GM21576 (cell line): ENCODE results near the gene GCHFR.

Experiments
- ATAC-seq: cut with Tn5 transposase; IDR thresholded peaks from one replicate; pipeline ENCODE4 v1.9.1; 2021; ENCODE audit warnings: mild to moderate bottlenecking, moderate library complexity; ENCODE audit not compliant: unreplicated experiment

The GCHFR gene

GRCh38 chr15:40754883-40755811 is 8.7 kb upstream of the GCHFR start, which contains the start of gene RMDN3:
RMDN3 (minus strand) TSS chr15:40755254; CDS start chr15:40754783, 471 bp downstream.
- peak; percentile 61 for ATAC-seq

- ATAC-seq, result no peak
Observed at GRCh38 chr15:40755812-40756208, 8.1 kb upstream of the GCHFR start.

- ATAC-seq, result no peak
Observed at GRCh38 chr15:40756938-40757337, 6.9 kb upstream of the GCHFR start.

GRCh38 chr15:40759961-40760360 is 3.9 kb upstream of the GCHFR start:
- no peak for ATAC-seq

- no peak for ATAC-seq
Observed at GRCh38 chr15:40762919-40763800, 708 bp upstream of the GCHFR start.

- ATAC-seq, result no peak
Observed at GRCh38 chr15:40764629-40765103, 798 bp downstream of the GCHFR start.

GRCh38 chr15:40766194-40766815 is 2.4 kb downstream of the GCHFR start:
- no peak for ATAC-seq

- ATAC-seq, result no peak
Observed at GRCh38 chr15:40766906-40767837, 3.3 kb downstream of the GCHFR start.

GRCh38 chr15:40767838-40768500 is 4.1 kb downstream of the GCHFR start:
- ATAC-seq, result no peak

- no peak for ATAC-seq
Observed at GRCh38 chr15:40768521-40769273, 4.8 kb downstream of the GCHFR start.

- peak; percentile 35 for ATAC-seq
Observed at GRCh38 chr15:40769274-40770146, 5.6 kb downstream of the GCHFR start, which contains the start of gene C15orf62. C15orf62 (plus strand) TSS chr15:40769980; CDS start chr15:40770496, 516 bp downstream.

- no peak for ATAC-seq
Observed at GRCh38 chr15:40770147-40770721, 6.4 kb downstream of the GCHFR start.

- ATAC-seq, result no peak
Observed at GRCh38 chr15:40771242-40771641, 7.4 kb downstream of the GCHFR start.

- no peak for ATAC-seq
Observed at GRCh38 chr15:40772014-40772413, 8.1 kb downstream of the GCHFR start.

GRCh38 chr15:40773496-40773895 is 9.6 kb downstream of the GCHFR start:
- no peak for ATAC-seq

- ATAC-seq, result no peak
Observed at GRCh38 chr15:40773902-40774301, 10.0 kb downstream of the GCHFR start.

GRCh38 chr15:40775007-40775406 is 11.1 kb downstream of the GCHFR start:
- no peak for ATAC-seq
